Activated naive CD8-positive, alpha-beta T cell treated with anti-CD3 and anti-CD28 coated beads, Interleukin-2, amount 10 ng/mL, durations not matched to agents 7 days and 5 days (primary cell): Measurements from ENCODE around the gene ZNF726. TPM values are rescaled to one million over a fixed set of nuclear protein-coding genes. Genes with fewer than 3 reads are reported as not detected.
A peak's percentile ranks its signal among the peaks of the same experiment; 100 is the strongest.
"Not testable (repeated sequence)": the region's sequence is repeated elsewhere in the genome, so short reads cannot be mapped to it uniquely, and the experiment has no call there.

ENCODE experiments used
- ATAC-seq: fragments of 150-1000 bp; cut with Tn5 transposase; one replicate; pipeline ENCODE4 v1.10.0; 2021; ENCODE audit warnings: low read depth, moderate library complexity
- POLR2A ChIA-PET: fragments of 350-600 bp; sonication (Branson Sonifier 250); formaldehyde crosslinking; loops from one replicate; lab custom pipeline; 2021; ENCODE audit warnings: antibody characterized with exemption; lab: Charles Lee
- DNase-seq: peaks from one replicate; pipeline ENCODE4 v3.0.0; 2021
- H3K27ac Mint-ChIP-seq: one replicate; pipeline ENCODE4 v1.8.0; 2022; ENCODE audit warnings: mild to moderate bottlenecking, mixed read lengths
- H3K27me3 Mint-ChIP-seq: one replicate; pipeline ENCODE4 v1.8.0; 2022; ENCODE audit warnings: mild to moderate bottlenecking, moderate library complexity, mixed read lengths
- H3K36me3 Mint-ChIP-seq: one replicate; pipeline ENCODE4 v1.8.0; 2021; ENCODE audit warnings: mild to moderate bottlenecking, mixed read lengths
- H3K4me1 Mint-ChIP-seq: one replicate; pipeline ENCODE4 v1.8.0; 2021; ENCODE audit warnings: mixed read lengths
- H3K4me3 Mint-ChIP-seq: one replicate; pipeline ENCODE4 v1.8.0; 2022; ENCODE audit warnings: mild to moderate bottlenecking, moderate library complexity, mixed read lengths
- H3K9me3 Mint-ChIP-seq: one replicate; pipeline ENCODE4 v1.8.0; 2021; ENCODE audit warnings: mixed read lengths
- total RNA-seq, 2 experiments: library from RNA; stranded (reverse); gene quantifications; one replicate each; pipeline ENCODE4 v1.2.3, GENCODE V29; 2021

ZNF726 gene
- total RNA-seq, 2 experiments from 2014 or later, result 14.4 to 20.3 TPM

- Mint-ChIP-seq H3K9me3 (peaks cover 29% of the 10 kb centered on the region), H3K4me3 (no peak overlapping the region), H3K4me1 (no peaks in the 10 kb centered on the region), H3K36me3 (no peaks in the 10 kb centered on the region), H3K27me3 (peaks cover 2% of the 10 kb centered on the region), H3K27ac (no peak overlapping the region)
- ATAC-seq, result no peak
- DNase-seq, result no peak
- POLR2A ChIA-PET, result no interaction called here
Measured at GRCh38 chr19:23906835-23907234, 7.9 kb upstream of the ZNF726 start.

DNA sequence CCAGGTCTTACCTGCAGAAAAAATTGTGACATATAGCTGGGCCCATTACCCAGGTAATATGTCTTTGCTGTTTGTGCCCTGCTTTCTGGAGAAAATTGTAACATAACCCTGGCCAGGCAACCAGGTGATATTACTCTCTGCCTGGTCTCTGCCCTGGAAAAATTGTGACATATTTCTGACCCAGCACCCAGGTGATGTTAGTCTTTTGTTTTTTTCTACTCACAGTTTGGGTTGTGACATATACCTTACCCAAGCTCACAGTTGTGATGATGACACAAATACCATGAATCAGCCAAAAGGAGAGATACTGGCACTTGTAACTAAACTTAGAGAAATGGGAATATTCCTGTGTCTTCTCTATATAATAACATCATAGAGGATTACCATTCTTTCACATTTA is 6.5 kb upstream of the ZNF726 start:
- ATAC-seq, result no peak
- no peaks in the 10 kb centered on the region for H3K36me3 Mint-ChIP-seq
- no peaks in the 10 kb centered on the region for H3K4me1 Mint-ChIP-seq
- POLR2A ChIA-PET, result interaction anchor here (0.5 kb wide), 1 partner anchor 225 kb away, joined by 3 read pairs; no protein-coding TSS in a partner anchor
- peaks cover 2% of the 10 kb centered on the region for H3K27me3 Mint-ChIP-seq
- no peak overlapping the region for H3K27ac Mint-ChIP-seq
- peaks cover 29% of the 10 kb centered on the region for H3K9me3 Mint-ChIP-seq
- DNase-seq, result no peak
- H3K4me3 Mint-ChIP-seq, result no peak overlapping the region

DNA sequence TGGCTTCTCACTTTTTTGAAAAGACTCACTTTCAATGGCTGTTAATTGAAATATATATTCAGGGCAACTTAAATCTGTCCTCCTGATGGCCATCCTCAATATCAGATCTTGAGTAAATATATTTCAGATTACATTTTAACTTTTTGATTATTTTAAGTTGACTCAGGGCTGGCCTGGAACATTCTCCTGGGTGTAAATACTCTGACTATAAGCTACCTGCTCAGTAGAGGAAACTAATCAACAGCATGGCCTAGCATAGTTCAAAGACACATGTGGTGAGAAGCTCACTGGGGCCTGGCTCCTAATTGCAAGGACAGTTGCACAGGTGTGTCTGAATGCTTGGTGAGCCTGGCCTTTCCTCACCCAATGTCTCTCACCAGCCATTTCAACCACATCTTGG is 5.5 kb upstream of the ZNF726 start:
- Mint-ChIP-seq H3K9me3 (peaks cover 34% of the 10 kb centered on the region), H3K27me3 (peaks cover 2% of the 10 kb centered on the region), H3K27ac (no peak overlapping the region), H3K4me3 (no peak overlapping the region), H3K4me1 (peaks cover 3% of the 10 kb centered on the region), H3K36me3 (no peaks in the 10 kb centered on the region)
- DNase-seq (no peak), ATAC-seq (no peak)
- POLR2A ChIA-PET, result no interaction called here

GRCh38 chr19:23913931-23914330 is 755 bp upstream of the ZNF726 start:
- Mint-ChIP-seq H3K9me3 (peaks cover 26% of the 10 kb centered on the region), H3K4me3 (peak overlapping the region; percentile 98), H3K27ac (peak overlapping the region; percentile 99), H3K4me1 (peaks cover 8% of the 10 kb centered on the region), H3K27me3 (peaks cover 2% of the 10 kb centered on the region), H3K36me3 (peaks cover 29% of the 10 kb centered on the region)
- ATAC-seq (no peak), DNase-seq (no peak)
- POLR2A ChIA-PET, result interaction anchor here (1.1 to 2.5 kb wide), 8 partner anchors 15 to 1280 kb away, joined by 3 to 27 read pairs (median 14); partner anchors contain the start of genes ZNF254, ZNF675, ZNF681 and ZNF91

DNA sequence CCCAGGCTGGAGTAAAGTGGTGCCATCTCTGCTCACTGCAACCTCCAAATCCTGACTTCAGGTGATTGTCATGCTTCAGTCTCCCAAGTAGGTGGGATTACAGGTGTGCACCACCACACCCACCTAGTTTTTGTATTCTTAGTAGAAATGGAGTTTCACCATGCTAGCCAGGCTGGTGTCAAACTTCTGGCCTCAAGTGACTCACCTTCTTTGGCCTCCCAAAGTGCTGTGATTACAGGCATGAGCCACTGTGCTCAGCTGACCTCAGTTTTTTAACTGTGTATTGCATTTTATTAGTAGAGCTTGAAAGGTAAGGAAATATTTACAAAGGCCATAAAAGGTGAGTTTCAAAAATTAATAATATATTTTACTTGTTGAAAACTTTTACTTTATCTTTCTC is 2.3 kb downstream of the ZNF726 start:
- POLR2A ChIA-PET, result no interaction called here
- no peak overlapping the region for H3K4me3 Mint-ChIP-seq
- peaks cover 53% of the 10 kb centered on the region for H3K36me3 Mint-ChIP-seq
- DNase-seq (no peak), ATAC-seq (no peak)
- H3K9me3 Mint-ChIP-seq, result peaks cover 20% of the 10 kb centered on the region
- no peak overlapping the region for H3K27ac Mint-ChIP-seq
- H3K4me1 Mint-ChIP-seq, result peaks cover 8% of the 10 kb centered on the region
- no peaks in the 10 kb centered on the region for H3K27me3 Mint-ChIP-seq

DNA sequence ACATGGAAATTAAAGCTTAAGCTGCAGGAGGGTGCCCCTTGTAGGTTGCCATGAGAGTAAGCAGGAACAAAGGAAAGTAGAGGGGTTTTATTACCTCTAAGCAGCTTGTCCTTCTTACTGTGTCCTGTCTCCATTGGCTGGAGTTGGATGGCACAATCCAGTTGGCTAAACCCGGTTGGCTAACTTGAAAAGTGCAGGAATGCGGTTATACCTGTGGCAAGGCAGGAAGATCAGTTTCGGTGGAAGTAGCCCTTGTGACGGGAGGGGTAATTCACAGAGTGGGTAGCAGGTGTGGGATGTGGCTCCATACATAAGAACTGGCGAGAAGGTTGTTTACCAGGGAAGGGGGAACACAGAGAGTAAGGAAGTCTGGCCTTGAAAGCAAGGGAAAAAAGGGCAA is 3.2 kb downstream of the ZNF726 start:
- Mint-ChIP-seq H3K27me3 (no peaks in the 10 kb centered on the region), H3K27ac (no peak overlapping the region), H3K4me1 (peaks cover 8% of the 10 kb centered on the region), H3K36me3 (peaks cover 61% of the 10 kb centered on the region), H3K9me3 (peaks cover 20% of the 10 kb centered on the region), H3K4me3 (no peak overlapping the region)
- POLR2A ChIA-PET, result no interaction called here
- DNase-seq (no peak), ATAC-seq (no peak)

DNA sequence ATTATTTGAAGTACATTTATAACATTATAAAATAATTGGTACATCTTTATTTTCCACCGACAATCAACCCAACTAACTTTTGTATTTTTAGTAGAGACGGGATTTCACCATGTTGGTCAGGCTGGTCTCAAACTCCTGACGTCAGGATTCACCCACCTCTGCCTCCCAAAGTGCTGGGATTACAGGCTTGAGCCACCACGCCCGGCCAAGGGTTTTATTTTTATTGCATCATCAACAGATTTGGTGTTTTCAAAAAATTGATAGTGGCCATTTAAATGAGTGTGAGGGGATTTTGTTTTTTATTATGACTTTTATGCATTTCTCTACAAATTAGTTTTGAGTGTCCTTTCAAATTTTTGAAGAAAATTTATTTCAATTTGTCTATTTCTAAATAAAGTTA is 10.6 kb downstream of the ZNF726 start:
- H3K4me1 Mint-ChIP-seq, result no peaks in the 10 kb centered on the region
- ATAC-seq, result no peak
- POLR2A ChIA-PET, result no interaction called here
- no peaks in the 10 kb centered on the region for H3K27me3 Mint-ChIP-seq
- no peak for DNase-seq
- H3K4me3 Mint-ChIP-seq, result no peak overlapping the region
- no peak overlapping the region for H3K27ac Mint-ChIP-seq
- H3K9me3 Mint-ChIP-seq, result peaks cover 18% of the 10 kb centered on the region
- peaks cover 67% of the 10 kb centered on the region for H3K36me3 Mint-ChIP-seq

DNA sequence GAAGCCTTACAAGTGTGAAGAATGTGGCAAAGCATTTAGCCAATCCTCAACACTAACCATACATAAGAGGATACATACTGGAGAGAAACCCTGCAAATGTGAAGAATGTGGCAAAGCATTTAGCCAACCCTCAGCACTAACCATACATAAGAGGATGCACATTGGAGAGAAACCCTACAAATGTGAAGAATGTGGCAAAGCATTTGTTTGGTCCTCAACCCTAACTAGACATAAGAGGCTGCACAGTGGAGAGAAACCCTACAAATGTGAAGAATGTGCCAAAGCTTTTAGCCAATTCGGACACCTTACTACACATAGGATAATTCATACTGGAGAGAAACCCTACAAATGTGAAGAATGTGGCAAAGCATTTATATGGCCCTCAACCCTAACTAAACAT is 18.2 kb downstream of the ZNF726 start:
- no peak overlapping the region for H3K27ac Mint-ChIP-seq
- H3K36me3 Mint-ChIP-seq, result peaks cover 47% of the 10 kb centered on the region
- ATAC-seq, result no peak

DNA sequence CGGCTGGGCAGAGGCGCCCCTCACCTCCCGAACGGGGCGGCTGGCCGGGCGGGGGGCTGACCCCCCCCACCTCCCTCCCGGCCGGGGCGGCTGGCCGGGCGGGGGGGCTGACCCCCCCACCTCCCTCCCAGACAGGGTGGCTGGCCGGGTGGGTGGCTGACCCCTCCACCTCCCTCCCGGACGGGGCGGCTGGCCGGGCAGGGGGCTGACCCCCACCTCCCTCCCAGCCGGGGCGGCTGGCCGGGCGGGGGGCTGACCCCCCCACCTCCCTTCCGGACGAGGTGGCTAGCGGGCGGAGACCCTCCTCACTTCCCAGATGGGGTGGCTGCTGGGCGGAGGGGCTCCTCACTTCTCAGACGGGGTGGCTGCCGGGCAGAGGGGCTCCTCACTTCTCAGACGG is 22.3 kb downstream of the ZNF726 start:
- ATAC-seq, DNase-seq, H3K27me3 Mint-ChIP-seq, H3K27ac Mint-ChIP-seq, H3K4me3 Mint-ChIP-seq, H3K4me1 Mint-ChIP-seq, POLR2A ChIA-PET: not testable (repeated sequence)
- Mint-ChIP-seq H3K9me3 (peaks cover 52% of the 10 kb centered on the region), H3K36me3 (peaks cover 53% of the 10 kb centered on the region)

More for the DNA sequence above, 18.2 kb downstream of the ZNF726 start:
- DNase-seq, result no peak
- peaks cover 42% of the 10 kb centered on the region for H3K9me3 Mint-ChIP-seq
- H3K27me3 Mint-ChIP-seq, result no peaks in the 10 kb centered on the region
- no peaks in the 10 kb centered on the region for H3K4me1 Mint-ChIP-seq
- POLR2A ChIA-PET, result no interaction called here
- no peak overlapping the region for H3K4me3 Mint-ChIP-seq

DNA sequence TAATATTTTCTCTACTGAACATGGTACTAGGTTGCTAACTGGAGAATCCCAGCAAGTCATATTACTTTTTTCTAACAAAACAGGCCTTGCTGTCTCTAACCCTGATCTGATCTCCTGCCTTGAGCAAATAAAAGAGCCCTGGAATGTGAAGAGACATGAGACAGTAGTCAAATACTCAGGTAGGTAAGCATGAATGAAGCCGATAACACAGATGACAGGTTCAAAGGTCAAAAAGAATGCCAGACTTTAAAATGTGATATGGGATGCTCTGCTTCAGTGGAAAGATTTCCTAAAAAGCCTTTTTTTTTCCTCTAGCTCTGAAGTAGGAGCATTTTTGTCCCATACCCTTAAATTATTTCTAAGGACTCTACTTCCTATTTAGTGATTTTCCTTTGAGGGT is 28.7 kb downstream of the ZNF726 start:
- POLR2A ChIA-PET, result no interaction called here
- Mint-ChIP-seq H3K27me3 (no peaks in the 10 kb centered on the region), H3K4me1 (peaks cover 6% of the 10 kb centered on the region), H3K4me3 (no peak overlapping the region), H3K27ac (no peak overlapping the region), H3K36me3 (peaks cover 85% of the 10 kb centered on the region), H3K9me3 (peaks cover 47% of the 10 kb centered on the region)
- DNase-seq (no peak), ATAC-seq (no peak)

DNA sequence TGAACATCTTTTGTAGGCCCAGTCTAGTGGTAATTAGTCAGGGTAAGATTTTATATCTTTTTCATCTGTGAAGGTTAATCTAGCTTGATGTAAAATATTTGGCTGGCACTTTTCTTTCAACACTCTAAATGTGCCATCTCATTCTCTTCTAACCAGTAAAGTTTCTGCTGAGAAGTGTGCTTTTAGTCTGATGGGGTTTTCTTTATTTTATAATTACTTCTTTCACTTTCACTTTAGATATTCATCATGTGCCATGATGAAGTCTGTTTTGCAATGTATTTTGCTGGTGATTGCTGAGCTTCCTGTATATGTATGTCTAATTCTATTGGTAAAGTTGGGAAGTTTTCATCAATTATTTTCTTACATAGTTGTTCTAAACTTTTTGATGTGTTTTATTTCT is 31.9 kb downstream of the ZNF726 start:
- DNase-seq, result no peak
- H3K9me3 Mint-ChIP-seq, result peaks cover 29% of the 10 kb centered on the region
- ATAC-seq, result no peak
- H3K4me3 Mint-ChIP-seq, result peak overlapping the region; percentile 30
- H3K36me3 Mint-ChIP-seq, result peaks cover 67% of the 10 kb centered on the region
- peak overlapping the region; percentile 12 for H3K27ac Mint-ChIP-seq
- H3K4me1 Mint-ChIP-seq, result peaks cover 6% of the 10 kb centered on the region
- POLR2A ChIA-PET, result no interaction called here
- H3K27me3 Mint-ChIP-seq, result no peaks in the 10 kb centered on the region

DNA sequence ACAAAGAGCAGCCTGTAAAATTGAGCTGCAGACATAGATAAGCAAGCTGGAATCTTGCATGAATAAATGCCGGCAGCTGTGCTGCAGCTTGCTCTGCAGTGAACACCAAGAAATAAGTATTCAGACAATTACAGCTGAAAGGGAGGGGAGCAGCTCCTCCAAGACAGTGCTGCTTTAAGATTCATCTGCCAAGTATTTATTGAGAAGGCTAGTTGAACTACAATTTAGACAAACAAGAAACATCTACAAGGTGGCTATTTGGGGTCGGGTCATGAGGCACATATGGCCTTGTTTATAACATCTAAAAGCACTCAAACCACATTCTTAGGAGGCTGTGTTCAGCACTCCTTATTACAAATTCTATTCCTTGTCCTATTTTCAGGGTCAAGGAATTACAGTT is 34.9 kb downstream of the ZNF726 start:
- H3K4me3 Mint-ChIP-seq, result no peak overlapping the region
- H3K9me3 Mint-ChIP-seq, result peaks cover 16% of the 10 kb centered on the region
- DNase-seq (no peak), ATAC-seq (no peak)
- POLR2A ChIA-PET, result interaction anchor here (0.6 kb wide), 1 partner anchor 151 kb away, joined by 4 read pairs; no protein-coding TSS in a partner anchor
- peaks cover 6% of the 10 kb centered on the region for H3K4me1 Mint-ChIP-seq
- H3K27ac Mint-ChIP-seq, result no peak overlapping the region
- no peaks in the 10 kb centered on the region for H3K27me3 Mint-ChIP-seq
- H3K36me3 Mint-ChIP-seq, result peaks cover 42% of the 10 kb centered on the region

- H3K4me3 Mint-ChIP-seq, result no peak overlapping the region
- ATAC-seq, result no peak
- no peaks in the 10 kb centered on the region for H3K36me3 Mint-ChIP-seq
- H3K4me1 Mint-ChIP-seq, result no peaks in the 10 kb centered on the region
- no peak overlapping the region for H3K27ac Mint-ChIP-seq
- DNase-seq, result no peak
- POLR2A ChIA-PET, result no interaction called here
- no peaks in the 10 kb centered on the region for H3K27me3 Mint-ChIP-seq
- H3K9me3 Mint-ChIP-seq, result peaks cover 13% of the 10 kb centered on the region
Measured at GRCh38 chr19:23956051-23956450, 41.4 kb downstream of the ZNF726 start.

GRCh38 chr19:23957660-23958281 is 43.1 kb downstream of the ZNF726 start:
- Mint-ChIP-seq H3K27ac (no peak overlapping the region), H3K9me3 (peaks cover 22% of the 10 kb centered on the region), H3K27me3 (no peaks in the 10 kb centered on the region), H3K4me1 (no peaks in the 10 kb centered on the region), H3K4me3 (no peak overlapping the region), H3K36me3 (no peaks in the 10 kb centered on the region)
- DNase-seq (no peak), ATAC-seq (no peak)
- POLR2A ChIA-PET, result no interaction called here
